Lower leg skin (tissue), 3 donors: ENCODE data around the gene SCAPER.

Source experiments
- POLR2A ChIP-seq, 2 donors: fragments of 450-650 bp; IDR thresholded peaks; one replicate each; pipeline ENCODE4 v1.6.1; 2016 to 2017; ENCODE audit warnings: antibody characterized with exemption in 2 of 2, mild to moderate bottlenecking in 1 of 2, moderate library complexity in 1 of 2
- TF ChIP-seq, protein P1 (sequence below), 3 donors: fragments of 450-650 bp; IDR thresholded peaks; one replicate each; pipeline ENCODE4 v1.5.1; 2016; ENCODE audit warnings: antibody characterized with exemption in 3 of 3, mild to moderate bottlenecking in 3 of 3, moderate library complexity in 2 of 3

DNA sequence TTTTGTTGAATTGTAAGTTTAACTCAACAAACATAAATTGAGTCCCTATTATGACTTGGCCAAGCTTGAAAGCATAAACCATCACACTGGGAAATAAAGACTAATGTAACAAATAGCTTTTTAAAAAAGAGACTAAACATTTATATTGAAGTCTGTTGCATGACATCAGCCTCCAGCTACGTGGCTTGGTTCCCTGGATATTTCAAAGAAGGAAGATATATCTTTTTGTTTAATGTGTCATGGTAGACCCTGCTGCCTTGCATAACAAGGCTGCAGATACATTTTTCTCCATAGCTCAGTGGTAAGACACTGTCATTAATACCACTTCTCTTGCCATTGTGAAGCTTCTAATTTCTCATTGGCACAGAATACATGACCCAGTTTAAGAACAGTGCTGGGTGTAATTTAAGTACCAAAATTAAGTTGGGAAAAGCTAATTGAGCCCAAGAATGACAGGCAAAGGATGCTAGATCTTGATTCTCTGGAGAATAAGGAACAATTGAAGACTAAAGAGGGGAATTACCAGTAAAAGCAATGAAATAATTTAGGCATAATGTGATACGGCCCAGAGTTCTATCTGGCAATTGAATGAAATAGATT lies 40.5 kb upstream of the SCAPER start:
- TF ChIP-seq, protein P1, sequence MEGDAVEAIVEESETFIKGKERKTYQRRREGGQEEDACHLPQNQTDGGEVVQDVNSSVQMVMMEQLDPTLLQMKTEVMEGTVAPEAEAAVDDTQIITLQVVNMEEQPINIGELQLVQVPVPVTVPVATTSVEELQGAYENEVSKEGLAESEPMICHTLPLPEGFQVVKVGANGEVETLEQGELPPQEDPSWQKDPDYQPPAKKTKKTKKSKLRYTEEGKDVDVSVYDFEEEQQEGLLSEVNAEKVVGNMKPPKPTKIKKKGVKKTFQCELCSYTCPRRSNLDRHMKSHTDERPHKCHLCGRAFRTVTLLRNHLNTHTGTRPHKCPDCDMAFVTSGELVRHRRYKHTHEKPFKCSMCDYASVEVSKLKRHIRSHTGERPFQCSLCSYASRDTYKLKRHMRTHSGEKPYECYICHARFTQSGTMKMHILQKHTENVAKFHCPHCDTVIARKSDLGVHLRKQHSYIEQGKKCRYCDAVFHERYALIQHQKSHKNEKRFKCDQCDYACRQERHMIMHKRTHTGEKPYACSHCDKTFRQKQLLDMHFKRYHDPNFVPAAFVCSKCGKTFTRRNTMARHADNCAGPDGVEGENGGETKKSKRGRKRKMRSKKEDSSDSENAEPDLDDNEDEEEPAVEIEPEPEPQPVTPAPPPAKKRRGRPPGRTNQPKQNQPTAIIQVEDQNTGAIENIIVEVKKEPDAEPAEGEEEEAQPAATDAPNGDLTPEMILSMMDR (IDR thresholded peaks at IDR 0.05) = no peak
- no peak for TF ChIP-seq POLR2A (IDR thresholded peaks at IDR 0.05)
